ENCODE measurements around the gene CALCOCO1. TPM values are rescaled to one million over a fixed set of nuclear protein-coding genes. Genes with fewer than 3 reads are reported as not detected.

The CALCOCO1 gene, protein sequence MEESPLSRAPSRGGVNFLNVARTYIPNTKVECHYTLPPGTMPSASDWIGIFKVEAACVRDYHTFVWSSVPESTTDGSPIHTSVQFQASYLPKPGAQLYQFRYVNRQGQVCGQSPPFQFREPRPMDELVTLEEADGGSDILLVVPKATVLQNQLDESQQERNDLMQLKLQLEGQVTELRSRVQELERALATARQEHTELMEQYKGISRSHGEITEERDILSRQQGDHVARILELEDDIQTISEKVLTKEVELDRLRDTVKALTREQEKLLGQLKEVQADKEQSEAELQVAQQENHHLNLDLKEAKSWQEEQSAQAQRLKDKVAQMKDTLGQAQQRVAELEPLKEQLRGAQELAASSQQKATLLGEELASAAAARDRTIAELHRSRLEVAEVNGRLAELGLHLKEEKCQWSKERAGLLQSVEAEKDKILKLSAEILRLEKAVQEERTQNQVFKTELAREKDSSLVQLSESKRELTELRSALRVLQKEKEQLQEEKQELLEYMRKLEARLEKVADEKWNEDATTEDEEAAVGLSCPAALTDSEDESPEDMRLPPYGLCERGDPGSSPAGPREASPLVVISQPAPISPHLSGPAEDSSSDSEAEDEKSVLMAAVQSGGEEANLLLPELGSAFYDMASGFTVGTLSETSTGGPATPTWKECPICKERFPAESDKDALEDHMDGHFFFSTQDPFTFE
- 100 to 1,000 TPM; 149 to 263 (median 237) TPM for total RNA-seq

DNA sequence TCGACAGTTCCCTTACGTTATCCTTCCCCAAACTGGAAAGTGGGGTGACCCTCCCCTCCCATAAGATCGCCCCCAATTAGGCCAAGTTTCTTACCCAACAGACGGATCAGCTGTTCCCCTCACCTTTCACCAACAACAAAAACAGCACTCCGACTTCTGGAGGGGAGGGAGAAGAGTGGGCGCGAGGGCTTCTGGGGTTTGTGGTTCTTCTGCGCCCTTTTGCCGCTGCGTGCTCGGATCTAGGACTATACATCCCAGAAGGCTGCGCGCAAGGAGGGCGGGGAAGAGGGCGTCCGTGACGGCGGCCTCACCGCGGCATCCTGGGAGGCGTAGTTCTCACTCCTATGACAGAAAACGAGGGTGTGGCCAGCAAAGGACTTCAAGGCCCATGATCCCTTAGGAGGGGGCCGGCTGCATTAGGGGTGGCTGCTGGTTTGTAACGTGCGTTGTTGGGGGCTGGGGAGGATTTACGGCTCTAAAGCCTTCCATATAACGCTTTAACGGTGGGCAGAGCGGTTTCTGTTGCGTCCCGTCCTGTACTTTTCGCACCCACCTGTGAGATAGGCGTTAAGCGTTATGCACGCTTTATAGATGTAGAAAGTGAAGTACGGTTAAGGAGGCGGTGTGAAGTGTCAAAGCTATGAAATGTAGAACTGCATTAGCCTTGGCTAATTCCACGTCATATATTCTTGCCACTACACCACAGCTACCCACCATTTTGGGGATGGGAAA is at the start of gene CALCOCO1:
Gene CALCOCO1 (minus strand): TSS at position 143 of the 732 bp plus-strand sequence. CDS start 2,210 bp downstream, outside the sequence.
- TF ChIP-seq, protein P1, sequence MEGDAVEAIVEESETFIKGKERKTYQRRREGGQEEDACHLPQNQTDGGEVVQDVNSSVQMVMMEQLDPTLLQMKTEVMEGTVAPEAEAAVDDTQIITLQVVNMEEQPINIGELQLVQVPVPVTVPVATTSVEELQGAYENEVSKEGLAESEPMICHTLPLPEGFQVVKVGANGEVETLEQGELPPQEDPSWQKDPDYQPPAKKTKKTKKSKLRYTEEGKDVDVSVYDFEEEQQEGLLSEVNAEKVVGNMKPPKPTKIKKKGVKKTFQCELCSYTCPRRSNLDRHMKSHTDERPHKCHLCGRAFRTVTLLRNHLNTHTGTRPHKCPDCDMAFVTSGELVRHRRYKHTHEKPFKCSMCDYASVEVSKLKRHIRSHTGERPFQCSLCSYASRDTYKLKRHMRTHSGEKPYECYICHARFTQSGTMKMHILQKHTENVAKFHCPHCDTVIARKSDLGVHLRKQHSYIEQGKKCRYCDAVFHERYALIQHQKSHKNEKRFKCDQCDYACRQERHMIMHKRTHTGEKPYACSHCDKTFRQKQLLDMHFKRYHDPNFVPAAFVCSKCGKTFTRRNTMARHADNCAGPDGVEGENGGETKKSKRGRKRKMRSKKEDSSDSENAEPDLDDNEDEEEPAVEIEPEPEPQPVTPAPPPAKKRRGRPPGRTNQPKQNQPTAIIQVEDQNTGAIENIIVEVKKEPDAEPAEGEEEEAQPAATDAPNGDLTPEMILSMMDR (IDR thresholded peaks at IDR 0.05; ENCODE audit: low read depth), result no peak

DNA sequence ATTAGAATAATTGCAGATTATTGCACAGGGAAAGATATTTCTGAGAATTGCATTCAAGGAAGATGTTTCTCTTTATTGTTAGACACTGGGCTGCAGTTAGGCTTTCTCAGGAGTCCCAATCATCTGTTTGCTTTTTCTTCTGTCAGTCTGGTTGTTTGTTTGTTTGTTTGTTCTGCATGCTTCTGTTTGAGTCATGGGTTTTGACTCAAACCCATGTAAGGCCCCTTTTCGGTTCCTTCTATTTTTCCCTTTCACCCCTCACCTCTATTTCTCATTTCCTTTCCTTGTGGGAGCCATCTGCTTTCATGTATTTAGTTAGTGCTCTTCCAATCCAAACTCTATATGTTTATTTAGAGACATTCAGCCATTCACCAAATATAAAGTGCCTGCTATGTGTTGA is 49.6 kb upstream of the CALCOCO1 start:
- TF ChIP-seq, protein P1 (IDR thresholded peaks at IDR 0.05; ENCODE audit: low read depth), result no peak

DNA sequence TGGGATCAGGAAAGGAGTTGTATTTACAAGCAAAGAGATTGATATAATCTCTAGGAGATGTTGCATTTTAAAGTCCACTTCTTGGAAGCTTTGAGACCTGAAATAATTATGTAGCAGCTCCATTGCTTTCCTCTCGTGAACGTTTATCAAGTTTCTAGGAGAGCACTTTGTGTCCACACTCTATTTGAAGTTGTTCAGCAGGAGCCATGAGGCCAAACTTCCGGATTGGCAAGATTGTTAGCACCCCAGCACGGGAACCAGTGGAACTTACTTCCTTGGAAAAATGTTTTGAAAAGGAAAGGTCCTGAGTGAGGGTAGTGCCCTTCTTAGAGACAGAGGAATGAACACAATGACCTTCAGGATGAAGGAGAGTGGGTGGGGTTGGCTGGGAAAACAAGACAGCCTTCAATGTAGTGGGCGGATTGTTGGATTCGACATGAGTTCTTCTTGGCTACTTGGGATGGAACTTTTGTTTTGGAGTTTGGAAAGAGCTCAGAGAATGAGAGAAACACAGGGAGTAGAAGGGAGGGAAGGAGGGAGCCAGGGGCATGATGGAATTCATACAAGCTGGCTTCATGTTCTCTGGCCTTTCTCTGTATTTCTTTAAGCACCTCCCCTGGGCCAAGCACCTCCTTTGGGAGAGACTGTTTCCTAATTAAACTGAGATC is 48.4 kb upstream of the CALCOCO1 start:
- TF ChIP-seq, protein P1 (IDR thresholded peaks at IDR 0.05; ENCODE audit: low read depth), result no peak

DNA sequence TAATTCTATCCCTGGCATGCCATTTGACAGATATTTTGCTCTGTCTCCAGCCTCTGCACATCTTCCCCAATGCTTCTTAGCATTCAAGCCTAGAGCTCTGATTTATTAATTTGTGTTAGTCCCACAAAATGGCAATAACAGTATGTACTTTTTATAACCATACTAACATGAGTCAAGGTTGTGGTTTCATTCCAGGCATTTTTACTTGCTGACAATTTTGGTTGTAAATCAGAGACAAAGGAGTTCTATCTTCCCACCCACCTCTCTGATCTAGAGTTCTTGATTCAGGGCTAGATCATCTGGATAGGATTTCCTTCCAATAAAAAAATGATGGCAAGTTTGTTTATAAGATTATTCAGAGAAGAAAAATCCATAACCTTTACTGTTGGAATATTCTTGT is 43.0 kb upstream of the CALCOCO1 start:
- TF ChIP-seq, protein P1 (IDR thresholded peaks at IDR 0.05; ENCODE audit: low read depth), result no peak

DNA sequence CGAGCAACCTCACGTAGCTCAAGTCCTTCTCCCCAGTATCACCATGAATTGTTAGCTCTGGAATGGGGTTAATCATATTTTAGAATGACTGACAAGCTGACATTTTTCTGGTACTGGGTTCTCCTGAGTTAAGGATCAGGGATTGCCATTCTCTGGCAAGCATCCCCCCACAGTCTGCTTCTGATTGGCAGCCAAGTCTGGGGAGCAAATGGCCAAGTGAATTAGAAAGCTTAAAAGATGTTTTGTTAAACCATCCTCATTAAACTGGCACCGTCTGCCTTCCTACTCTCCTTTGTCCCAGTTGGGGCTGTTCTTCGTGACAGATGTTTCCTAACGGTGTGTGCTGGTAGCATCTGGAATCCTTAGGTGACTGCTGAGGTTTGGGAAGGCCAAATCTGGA is 41.7 kb upstream of the CALCOCO1 start:
- TF ChIP-seq, protein P1 (IDR thresholded peaks at IDR 0.05; ENCODE audit: low read depth), result no peak

DNA sequence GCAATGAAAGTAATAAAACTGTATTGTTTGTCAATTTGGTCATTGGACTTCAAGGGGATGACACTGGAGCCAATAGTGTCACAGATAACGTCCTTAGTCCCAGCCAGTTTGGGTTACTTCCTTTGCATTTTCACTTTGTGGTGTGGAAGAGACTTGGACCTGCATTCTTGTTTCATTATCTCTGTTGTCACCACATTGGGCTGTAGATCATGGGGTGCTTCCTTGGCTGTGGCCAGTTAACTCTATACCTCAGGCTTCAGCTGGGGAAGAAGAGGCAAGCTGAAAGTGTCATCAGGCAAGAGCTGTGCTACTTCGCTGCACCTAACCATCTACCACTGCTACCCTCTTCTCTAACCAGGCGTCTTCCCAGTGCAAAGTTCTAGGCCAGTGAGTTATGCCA is 39.6 kb upstream of the CALCOCO1 start:
- TF ChIP-seq, protein P1 (IDR thresholded peaks at IDR 0.05; ENCODE audit: low read depth), result no peak
